ENCODE results near the gene LDB2. TPM values are rescaled to one million over a fixed set of nuclear protein-coding genes. Genes with fewer than 3 reads are reported as not detected.

The LDB2 gene
- polyA plus RNA-seq, 3 donors = not detected

DNA sequence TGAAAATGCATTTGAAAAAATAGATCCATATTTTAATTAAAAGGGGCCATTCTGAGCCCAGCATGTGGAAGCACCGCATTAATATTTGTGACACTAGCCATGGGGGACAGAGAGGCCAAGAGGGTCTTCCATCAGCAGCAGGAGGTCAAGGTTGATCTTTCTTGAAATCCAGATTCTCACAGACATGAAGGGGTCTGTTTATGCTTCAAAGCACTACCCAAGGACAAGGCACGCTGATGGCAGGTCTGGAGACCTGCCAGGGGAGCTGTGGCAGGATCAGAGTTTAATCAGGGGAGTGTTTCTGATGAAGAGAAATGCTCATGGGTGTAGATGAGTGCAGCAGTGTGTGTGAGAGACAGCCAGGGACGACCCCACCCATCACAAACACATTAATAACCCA is 243.3 kb downstream of the LDB2 start:
- Mint-ChIP-seq H3K27me3 (ENCODE audit: low read depth in 3 of 3) (peaks cover 0 to 3% (median 0%) of the 10 kb centered on the region in 3 donors), H3K4me3 (peak overlapping the region in 1 of 2 donors; percentile 31), H3K9me3 (peaks cover 0 to 4% (median 0%) of the 10 kb centered on the region in 7 donors), H3K27ac (no peak overlapping the region), H3K36me3 (no peaks in the 10 kb centered on the region), H3K4me1 (no peaks in the 10 kb centered on the region)
- H3K4me3 ChIP-seq (replicated peaks in 1 of 3; ENCODE audit: low read depth in 2 of 3, low read length in 3 of 3) = no peak overlapping the region
- no peak overlapping the region for H3K4me2 ChIP-seq (replicated peaks; ENCODE audit: extremely low read depth, low read length, poor library complexity, severe bottlenecking)
- TF ChIP-seq, protein P1, sequence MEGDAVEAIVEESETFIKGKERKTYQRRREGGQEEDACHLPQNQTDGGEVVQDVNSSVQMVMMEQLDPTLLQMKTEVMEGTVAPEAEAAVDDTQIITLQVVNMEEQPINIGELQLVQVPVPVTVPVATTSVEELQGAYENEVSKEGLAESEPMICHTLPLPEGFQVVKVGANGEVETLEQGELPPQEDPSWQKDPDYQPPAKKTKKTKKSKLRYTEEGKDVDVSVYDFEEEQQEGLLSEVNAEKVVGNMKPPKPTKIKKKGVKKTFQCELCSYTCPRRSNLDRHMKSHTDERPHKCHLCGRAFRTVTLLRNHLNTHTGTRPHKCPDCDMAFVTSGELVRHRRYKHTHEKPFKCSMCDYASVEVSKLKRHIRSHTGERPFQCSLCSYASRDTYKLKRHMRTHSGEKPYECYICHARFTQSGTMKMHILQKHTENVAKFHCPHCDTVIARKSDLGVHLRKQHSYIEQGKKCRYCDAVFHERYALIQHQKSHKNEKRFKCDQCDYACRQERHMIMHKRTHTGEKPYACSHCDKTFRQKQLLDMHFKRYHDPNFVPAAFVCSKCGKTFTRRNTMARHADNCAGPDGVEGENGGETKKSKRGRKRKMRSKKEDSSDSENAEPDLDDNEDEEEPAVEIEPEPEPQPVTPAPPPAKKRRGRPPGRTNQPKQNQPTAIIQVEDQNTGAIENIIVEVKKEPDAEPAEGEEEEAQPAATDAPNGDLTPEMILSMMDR (IDR thresholded peaks at IDR 0.05) = no peak
- H4K20me1 ChIP-seq (ENCODE audit: insufficient read depth, low read length) = no peaks in the 10 kb centered on the region
- DNase-seq = no peak
- no peaks in the 10 kb centered on the region for H3K27me3 ChIP-seq (ENCODE audit: control insufficient read depth in 2 of 2, insufficient read depth in 2 of 2, low read length in 2 of 2)
- H3K36me3 ChIP-seq (replicated peaks in 1 of 2; ENCODE audit: control insufficient read depth in 1 of 2, insufficient read depth in 2 of 2, low read length in 2 of 2) = no peaks in the 10 kb centered on the region
- no peak overlapping the region for H3K9ac ChIP-seq (ENCODE audit: insufficient read depth, low read length, poor library complexity, severe bottlenecking)
- no peaks in the 10 kb centered on the region for H3K79me2 ChIP-seq (ENCODE audit: insufficient read depth, low read length)
- H3K27ac ChIP-seq (ENCODE audit: low read depth in 1 of 2, low read length in 2 of 2) = no peak overlapping the region
- H3K4me1 ChIP-seq (ENCODE audit: control insufficient read depth in 1 of 2, insufficient read depth in 2 of 2, low read length in 2 of 2) = no peaks in the 10 kb centered on the region
- no peak overlapping the region for H2AFZ ChIP-seq (ENCODE audit: insufficient read depth, low read depth, low read length, poor library complexity, severe bottlenecking)
- intact Hi-C loops (cut with micrococcal nuclease) = no loop called here
- no peaks in the 10 kb centered on the region for H3K9me3 ChIP-seq (replicated peaks in 1 of 2; ENCODE audit: control insufficient read depth in 1 of 2, insufficient read depth in 1 of 2, low read length in 2 of 2)
- WGBS (ENCODE audit: insufficient coverage) = 83% methylated on average over 1 of the region's 3 CpGs

GRCh38 chr4:16652732-16653305 is 245.6 kb downstream of the LDB2 start:
- H3K36me3 ChIP-seq (replicated peaks in 1 of 2; ENCODE audit: control insufficient read depth in 1 of 2, insufficient read depth in 2 of 2, low read length in 2 of 2) = no peaks in the 10 kb centered on the region
- H3K27ac ChIP-seq (ENCODE audit: low read depth in 1 of 2, low read length in 2 of 2) = no peak overlapping the region
- H3K4me3 ChIP-seq (replicated peaks in 1 of 3; ENCODE audit: low read depth in 2 of 3, low read length in 3 of 3) = no peak overlapping the region
- no peak overlapping the region for H3K9ac ChIP-seq (ENCODE audit: insufficient read depth, low read length, poor library complexity, severe bottlenecking)
- Mint-ChIP-seq H3K27ac (no peak overlapping the region), H3K4me1 (no peaks in the 10 kb centered on the region), H3K27me3 (ENCODE audit: low read depth in 3 of 3) (peaks cover 0 to 3% (median 2%) of the 10 kb centered on the region in 3 donors), H3K4me3 (no peak overlapping the region), H3K36me3 (no peaks in the 10 kb centered on the region), H3K9me3 (peaks cover 0 to 4% (median 0%) of the 10 kb centered on the region in 7 donors)
- no peak overlapping the region for H2AFZ ChIP-seq (ENCODE audit: insufficient read depth, low read depth, low read length, poor library complexity, severe bottlenecking)
- no peaks in the 10 kb centered on the region for H3K4me1 ChIP-seq (ENCODE audit: control insufficient read depth in 1 of 2, insufficient read depth in 2 of 2, low read length in 2 of 2)
- DNase-seq = no peak
- H3K9me3 ChIP-seq (replicated peaks in 1 of 2; ENCODE audit: control insufficient read depth in 1 of 2, insufficient read depth in 1 of 2, low read length in 2 of 2) = no peaks in the 10 kb centered on the region
- H4K20me1 ChIP-seq (ENCODE audit: insufficient read depth, low read length) = no peaks in the 10 kb centered on the region
- H3K27me3 ChIP-seq (ENCODE audit: control insufficient read depth in 2 of 2, insufficient read depth in 2 of 2, low read length in 2 of 2) = no peaks in the 10 kb centered on the region
- WGBS (ENCODE audit: insufficient coverage) = 98% methylated on average over 5 of the region's 8 CpGs
- no peaks in the 10 kb centered on the region for H3K79me2 ChIP-seq (ENCODE audit: insufficient read depth, low read length)
- H3K4me2 ChIP-seq (replicated peaks; ENCODE audit: extremely low read depth, low read length, poor library complexity, severe bottlenecking) = no peak overlapping the region
- intact Hi-C loops (cut with micrococcal nuclease) = no loop called here
- TF ChIP-seq, protein P1 (IDR thresholded peaks at IDR 0.05) = no peak

Measured in CD14-positive monocyte (primary cell).